GM18858 (cell line): ENCODE data around the gene MICAL2.

Experiments used
- ATAC-seq: cut with Tn5 transposase; IDR thresholded peaks from one replicate; pipeline ENCODE4 v1.9.1; 2021; ENCODE audit not compliant: unreplicated experiment

MICAL2 gene

DNA sequence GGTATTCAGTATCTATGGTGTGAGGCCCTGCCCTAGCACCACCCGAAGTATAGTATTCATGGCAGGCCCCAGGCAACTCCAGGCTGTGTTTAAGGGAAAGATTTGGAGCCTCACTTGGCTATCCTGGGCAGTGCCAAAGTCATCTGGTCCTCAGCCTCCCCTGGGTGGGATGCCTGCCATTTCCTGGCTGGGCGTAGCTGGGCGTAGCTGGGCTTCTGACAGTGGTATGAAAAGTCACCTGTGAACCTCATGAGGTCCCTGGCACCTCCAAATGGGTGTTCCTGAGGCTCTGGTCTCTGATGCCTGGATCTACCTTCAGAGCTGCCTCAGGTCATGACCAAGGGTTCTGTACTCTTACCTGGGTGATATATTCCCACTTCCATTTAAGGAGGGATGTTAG lies 154.0 kb downstream of the MICAL2 start:
- ATAC-seq, result no peak

GRCh38 chr11:12266132-12266531 lies 155.7 kb downstream of the MICAL2 start:
- ATAC-seq, result no peak

DNA sequence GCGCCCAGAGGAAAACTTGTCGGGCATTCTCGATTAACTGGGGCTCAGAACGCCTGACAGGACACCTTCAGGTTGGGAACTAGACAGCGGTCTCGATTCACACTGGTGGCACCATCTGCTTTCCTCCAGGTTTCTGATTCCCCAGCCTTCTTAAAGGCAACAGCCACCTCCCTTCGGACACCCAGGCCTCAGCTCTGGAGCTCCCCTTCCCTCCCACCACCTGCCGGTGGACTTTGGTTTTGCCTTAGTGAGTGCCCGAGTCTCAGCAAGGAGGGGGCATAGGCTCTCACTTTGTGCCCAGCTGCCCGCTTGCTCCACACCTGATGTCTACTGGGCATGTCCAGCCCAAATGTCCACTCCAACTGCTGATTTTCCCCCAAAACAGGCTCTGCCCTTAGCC lies 156.6 kb downstream of the MICAL2 start:
- no peak for ATAC-seq

DNA sequence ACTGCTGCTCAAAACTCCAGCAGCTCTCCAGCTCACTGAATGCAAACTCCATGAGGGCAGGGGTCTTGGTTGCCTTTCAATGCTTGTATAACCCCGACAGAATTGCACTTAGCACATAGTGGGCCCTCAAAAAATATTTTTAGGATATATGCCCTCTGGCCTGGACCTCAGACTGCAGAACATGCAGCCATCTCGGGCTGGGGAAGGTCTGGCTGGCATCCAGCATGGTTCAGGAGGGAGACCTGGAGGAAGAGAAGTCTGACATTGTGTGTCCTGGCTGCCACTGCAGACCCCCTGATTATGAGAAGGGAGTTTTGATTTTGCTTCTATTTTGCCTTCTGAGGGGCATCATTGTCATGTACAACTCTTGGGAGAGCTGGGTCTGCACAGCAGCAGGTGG lies 157.5 kb downstream of the MICAL2 start:
- no peak for ATAC-seq

GRCh38 chr11:12269104-12269441 lies 158.7 kb downstream of the MICAL2 start:
- no peak for ATAC-seq

DNA sequence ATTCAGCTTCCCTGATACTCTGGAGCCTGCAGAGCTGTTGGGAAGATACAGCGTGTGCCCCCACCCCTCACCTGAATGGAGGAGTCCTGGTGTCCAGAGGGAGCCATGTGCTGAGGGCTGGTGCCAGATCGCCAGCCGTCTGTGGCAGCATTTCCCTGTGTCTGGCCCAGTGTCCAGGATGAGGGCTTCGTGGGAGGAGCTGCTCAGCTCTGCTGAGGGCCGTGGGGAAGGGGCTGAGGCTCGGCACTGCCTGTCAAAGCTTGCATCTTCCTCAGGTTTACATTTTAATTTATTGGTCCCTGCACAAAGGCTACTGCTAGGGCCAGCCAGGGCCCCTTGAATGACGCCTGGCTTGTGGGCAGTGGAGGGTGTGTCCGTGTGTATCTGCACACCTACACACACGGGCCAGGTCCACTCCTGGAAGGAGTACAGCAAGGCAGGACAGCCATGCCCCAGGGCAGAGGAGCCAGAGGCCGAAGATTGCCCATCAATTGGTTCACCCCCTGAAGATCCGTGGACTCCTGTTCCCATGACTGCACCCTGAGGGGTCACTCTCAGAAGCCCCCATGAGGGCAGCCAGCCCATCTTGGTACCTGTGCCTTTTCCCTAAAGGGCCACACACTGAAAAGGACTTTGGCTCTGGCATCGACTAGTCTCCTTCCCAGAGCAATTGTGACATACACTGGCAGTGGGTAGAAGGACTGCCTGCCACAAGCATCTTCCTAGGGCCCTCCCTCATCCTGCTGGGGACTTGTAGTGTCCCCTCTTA lies 159.2 kb downstream of the MICAL2 start:
- ATAC-seq, result no peak

- ATAC-seq, result no peak
These were observed 159.9 kb downstream of the MICAL2 start for GRCh38 chr11:12270215-12270797.

GRCh38 chr11:12270817-12271216 lies 160.4 kb downstream of the MICAL2 start:
- ATAC-seq, result no peak

GRCh38 chr11:12271241-12271640 lies 160.9 kb downstream of the MICAL2 start:
- no peak for ATAC-seq

DNA sequence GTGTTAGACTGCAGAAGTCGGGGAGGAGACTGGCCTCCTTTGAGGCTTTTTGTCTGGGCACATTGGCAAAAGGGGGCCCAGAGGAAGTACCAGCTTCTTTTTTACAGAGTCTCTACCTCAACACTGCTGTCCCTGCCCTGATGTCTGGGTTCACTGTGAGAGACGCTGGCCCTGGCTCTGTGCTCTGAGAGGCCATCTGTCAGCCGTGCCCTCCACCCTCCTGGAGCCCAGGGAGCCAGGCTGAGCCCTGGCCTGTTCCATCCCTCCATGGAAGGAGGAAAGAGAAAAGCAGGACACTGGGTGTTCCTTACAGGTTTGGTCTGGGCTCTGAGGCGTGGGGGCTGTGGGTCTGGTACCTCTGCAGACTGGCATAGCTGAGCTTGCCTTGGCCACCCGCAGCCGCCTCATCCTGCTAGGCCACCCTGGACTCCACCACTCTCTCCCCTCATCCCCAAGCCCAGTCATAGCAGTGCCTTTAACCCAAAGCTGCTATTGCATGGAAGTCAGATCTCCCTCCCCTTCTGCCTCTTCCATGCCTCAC lies 161.5 kb downstream of the MICAL2 start:
- ATAC-seq, result no peak

DNA sequence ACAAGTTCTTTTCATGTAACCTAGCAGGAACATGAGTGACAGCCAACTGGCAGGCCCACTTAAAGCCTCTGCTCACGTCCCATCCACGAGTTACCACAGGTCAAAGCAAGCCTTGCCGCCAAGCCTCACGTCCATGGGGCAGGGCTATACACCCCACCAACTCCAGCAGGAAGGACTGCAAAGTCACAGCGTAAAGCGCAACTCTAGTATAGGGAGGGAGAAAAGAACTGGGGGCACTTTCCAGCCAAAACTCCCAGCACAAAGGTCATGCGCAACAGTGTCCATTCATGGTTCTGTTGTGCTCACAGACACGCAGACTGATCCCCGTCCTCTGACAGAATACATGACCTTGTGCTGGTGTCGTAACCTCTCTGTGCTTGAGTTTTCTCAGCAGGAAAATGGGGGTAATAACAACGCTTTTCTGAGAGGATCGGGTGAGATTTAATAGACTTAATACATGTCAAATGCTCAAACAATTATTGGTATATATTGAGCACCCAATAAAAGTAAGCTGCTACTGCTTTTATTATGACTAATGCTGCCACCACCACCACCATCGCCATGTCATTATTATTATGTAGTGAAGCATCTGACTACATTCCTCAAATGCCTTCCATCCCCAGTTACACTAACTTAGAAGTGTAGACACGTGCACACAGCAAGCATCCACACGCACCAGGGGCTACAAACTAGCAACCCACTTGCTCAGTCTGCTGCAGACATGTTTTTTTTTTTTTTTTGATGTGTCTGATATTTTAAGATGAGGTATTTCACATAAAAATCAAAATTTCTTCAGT lies 162.6 kb downstream of the MICAL2 start:
- ATAC-seq, result no peak

GRCh38 chr11:12273618-12273995 lies 163.2 kb downstream of the MICAL2 start:
- no peak for ATAC-seq

GRCh38 chr11:12274056-12274455 lies 163.7 kb downstream of the MICAL2 start:
- no peak for ATAC-seq

GRCh38 chr11:12274558-12275197 lies 164.3 kb downstream of the MICAL2 start:
- no peak for ATAC-seq

GRCh38 chr11:12275818-12276217 lies 165.4 kb downstream of the MICAL2 start:
- ATAC-seq, result no peak

DNA sequence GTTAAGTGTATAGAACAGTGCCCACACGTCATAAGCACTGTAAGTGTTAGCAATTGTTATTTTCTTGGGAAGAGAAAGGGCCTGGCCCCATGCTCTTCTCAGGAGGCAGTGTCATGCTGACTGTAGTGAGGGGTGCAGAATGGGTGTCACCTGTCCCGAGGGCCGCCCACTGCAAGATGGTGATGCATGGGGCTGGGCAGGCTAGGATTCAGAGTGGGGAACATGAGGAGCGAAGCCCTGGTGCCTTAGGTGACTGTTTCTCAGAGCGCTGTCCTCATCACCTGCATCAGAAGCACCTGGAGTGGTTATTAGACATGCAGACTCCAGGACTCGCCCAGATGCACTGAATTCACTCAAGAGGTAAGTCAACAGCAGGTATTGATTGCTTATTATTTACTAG lies 166.0 kb downstream of the MICAL2 start:
- no peak for ATAC-seq

DNA sequence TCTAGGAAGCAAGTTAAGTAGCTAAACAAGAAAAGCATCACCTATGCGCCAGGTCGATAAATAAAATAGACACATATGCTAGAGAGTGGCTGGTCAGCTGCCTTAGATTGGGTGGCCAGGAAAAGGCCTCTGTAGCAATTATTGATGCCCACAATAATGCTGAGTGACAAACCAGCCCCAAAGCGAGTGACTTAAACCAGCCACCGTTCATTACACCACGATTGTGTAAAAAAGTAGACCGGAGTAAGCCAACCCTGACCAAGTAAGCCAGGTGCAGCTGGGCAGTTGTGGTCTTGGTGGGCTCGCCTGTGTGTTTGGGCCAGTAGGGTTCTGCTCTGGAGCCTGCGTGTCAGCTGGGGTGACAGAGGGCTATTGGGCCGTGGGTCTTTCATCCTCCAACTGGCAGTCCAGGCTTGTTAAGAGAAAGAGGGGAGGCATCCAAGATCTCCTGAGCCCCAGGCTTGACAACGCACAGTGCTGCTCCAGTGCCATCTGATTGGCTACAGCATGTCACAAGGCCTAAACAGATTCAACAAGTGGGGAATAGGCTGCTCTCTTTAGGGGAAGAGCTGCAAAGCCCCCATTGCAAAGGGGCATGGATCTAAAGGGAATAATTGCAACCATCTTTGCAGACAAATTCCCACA lies 166.6 kb downstream of the MICAL2 start:
- no peak for ATAC-seq

GRCh38 chr11:12278766-12279671 lies 168.6 kb downstream of the MICAL2 start:
- ATAC-seq, result no peak

GRCh38 chr11:12279672-12280108 lies 169.3 kb downstream of the MICAL2 start:
- no peak for ATAC-seq
